GM19395 (cell line): Measurements from ENCODE around the gene STK17B.
"Not testable (repeated sequence)": the region's sequence is repeated elsewhere in the genome, so short reads cannot be mapped to it uniquely, and the experiment has no call there.

Source experiments
- ATAC-seq: cut with Tn5 transposase; IDR thresholded peaks from one replicate; pipeline ENCODE4 v1.9.1; 2021; ENCODE audit warnings: mild to moderate bottlenecking, moderate library complexity; ENCODE audit not compliant: unreplicated experiment

Gene STK17B

DNA sequence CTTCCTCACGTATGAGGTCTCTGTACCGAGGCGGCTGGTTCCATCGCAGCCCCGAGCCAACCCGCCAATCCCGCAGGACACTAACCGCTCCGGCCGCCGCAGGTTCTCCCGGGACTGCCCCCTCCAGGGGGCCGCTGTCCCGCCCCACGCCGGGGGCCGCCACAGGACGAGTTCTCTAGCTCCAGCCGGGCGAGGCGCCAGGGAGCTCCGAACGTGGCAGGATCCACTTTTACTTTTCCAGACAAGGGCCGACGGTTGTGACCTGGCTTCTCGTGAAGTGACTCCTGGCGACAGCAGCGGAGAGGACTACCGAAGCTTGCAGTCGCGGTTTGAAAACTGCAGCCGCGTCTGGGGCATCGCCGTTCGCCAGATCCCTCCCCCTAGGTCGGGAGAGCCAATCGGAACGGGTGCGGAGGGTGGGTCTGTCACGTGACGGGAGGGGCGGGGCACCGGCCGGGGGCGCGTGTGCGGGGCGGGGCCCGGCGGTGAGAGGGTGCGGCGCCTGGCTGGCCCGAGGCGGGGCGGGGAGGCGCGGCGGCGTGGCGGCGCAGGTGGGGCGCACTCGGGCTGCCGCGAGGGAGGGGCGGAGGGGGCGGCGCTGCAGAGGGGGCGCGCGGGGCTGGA, at the start of gene STK17B:
Gene STK17B (minus strand): TSS at position 331 of the 624 bp plus-strand sequence. CDS start 8,195 bp downstream, outside the sequence.
- ATAC-seq: peak; percentile 56

DNA sequence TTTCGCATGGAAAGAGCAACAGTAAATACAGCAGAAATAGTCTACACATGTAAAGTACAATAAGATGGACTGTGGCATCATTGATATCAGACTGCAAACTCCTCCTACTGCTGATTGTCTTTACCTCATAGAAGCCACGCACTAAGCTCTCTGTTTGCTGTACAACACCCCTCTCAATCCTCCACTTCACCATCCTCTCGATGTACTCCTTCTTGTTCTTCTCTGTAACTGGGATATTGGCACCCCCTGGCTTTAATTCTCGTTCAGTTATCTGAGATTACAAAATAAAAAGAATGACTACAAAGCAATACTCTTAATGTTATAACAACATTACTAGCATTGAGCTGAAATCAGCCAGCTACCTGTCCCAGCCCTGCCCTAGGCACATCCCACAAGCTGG, 49.3 kb upstream of the STK17B start:
- ATAC-seq: no peak

GRCh38 chr2:196219671-196220070, 48.3 kb upstream of the STK17B start:
- no peak for ATAC-seq

- no peak for ATAC-seq
These were observed 46.7 kb upstream of the STK17B start for GRCh38 chr2:196218106-196218505.

DNA sequence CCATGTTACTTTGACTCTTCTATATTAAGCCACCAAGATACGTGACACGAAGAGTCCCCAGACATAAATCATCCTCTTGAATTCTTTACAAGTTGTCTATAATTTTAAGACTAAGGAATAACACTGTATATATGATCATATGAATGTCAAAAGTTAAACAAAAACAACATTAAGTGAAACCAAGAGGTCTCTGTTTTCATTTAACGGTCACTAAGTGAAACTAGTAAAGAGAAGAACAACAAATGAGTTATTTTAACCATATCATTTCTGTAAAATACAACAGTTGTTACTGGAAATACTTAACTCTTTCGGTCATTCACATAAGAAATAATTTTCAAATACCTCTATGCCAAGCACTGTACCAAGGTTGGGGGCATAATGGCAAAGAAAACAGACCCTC, 45.7 kb upstream of the STK17B start:
- ATAC-seq: peak; percentile 68

DNA sequence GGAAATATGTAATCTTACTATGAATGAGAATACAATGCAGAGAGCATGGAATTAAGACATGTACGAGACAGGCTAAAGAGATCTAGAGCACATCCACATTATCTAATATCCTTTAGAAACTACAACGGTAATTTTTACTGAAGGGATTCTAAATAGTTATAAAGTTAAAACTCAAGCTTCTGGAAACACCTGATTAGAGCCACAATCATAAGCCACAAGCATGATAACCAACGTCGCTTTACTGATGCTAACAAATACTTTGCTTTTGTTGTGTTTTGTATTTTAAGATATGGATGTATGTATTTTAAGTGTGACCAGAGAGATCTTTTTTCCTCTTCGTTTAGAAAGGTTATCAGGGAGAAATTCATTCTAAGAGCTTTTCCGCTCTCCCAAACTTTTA, 44.0 kb upstream of the STK17B start:
- no peak for ATAC-seq

DNA sequence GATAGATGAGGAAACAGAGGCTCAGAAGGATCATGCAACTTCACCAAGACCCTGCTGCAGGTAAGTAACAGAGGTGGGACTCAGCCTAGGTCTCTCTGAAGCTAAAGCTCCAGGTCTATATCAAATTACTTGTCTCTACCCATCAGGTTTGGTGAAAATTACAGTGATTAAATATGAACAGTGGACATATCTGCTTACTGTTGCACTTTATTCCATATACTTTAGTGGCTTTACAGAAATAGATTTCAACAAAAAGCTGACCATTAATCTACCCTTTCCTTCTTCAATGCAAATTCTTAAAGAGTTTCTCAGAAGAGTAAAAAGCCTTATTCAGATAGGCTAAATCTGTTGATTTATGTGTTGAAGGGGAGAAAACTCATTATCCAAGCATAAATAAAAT, 42.8 kb upstream of the STK17B start:
- no peak for ATAC-seq

DNA sequence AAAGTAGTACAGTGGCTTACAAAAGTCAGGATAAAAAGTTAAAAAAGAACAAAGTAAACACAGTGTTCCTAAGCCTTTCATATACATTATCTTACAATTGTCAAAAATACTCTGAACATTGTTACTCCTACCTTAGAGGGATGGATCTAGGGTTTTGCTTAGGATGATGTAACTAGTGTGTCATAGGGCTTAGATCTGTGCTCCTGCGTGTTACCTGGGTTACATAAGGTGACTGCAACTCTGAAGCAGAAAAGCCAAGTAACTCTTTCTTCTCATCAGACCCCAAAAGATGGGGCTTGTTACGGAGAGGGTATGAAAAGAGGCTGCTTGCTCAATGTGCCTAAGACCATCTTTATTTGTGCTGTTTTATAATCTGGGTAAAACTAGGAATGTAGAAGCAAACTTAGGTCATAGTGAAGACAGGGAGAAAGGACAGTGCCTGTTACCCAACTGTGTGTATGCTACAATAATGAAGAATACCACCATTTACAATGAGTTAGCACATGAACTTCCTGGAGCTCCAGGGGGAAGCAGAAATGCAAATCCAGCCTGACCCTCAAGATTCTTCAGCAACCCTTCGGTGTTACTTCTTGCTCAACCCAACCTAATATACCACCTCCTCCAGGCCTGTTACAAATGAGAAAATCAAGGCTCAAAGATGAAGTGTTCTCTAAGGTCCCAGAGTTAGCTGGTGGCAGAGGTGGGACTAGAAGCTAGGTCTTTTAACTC, 42.0 kb upstream of the STK17B start:
- no peak for ATAC-seq

- ATAC-seq: no peak
These were observed 37.5 kb upstream of the STK17B start for GRCh38 chr2:196208915-196209314.

DNA sequence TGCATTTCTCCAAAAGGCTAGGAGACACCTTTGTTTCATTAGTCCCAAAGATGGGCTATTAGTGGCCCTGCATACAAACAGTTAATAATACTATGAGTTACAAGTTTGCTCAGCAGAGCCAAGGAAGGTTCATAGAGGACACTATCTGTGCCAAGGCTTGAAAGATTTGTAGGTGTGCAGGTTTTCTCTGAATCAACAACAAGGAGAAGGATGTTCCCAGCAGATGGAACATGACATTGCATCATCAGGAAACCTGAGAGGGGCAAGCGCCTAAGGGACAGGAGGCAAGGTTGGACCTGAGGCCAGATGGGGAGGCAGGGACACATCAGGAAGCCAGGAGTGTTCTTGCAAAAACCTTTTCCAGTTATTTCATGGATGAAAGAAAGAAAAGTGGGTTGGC, 35.4 kb upstream of the STK17B start:
- ATAC-seq: no peak

GRCh38 chr2:196205881-196206435, 34.6 kb upstream of the STK17B start:
- ATAC-seq: no peak

- no peak for ATAC-seq
These were observed 33.8 kb upstream of the STK17B start for GRCh38 chr2:196205011-196205766.

DNA sequence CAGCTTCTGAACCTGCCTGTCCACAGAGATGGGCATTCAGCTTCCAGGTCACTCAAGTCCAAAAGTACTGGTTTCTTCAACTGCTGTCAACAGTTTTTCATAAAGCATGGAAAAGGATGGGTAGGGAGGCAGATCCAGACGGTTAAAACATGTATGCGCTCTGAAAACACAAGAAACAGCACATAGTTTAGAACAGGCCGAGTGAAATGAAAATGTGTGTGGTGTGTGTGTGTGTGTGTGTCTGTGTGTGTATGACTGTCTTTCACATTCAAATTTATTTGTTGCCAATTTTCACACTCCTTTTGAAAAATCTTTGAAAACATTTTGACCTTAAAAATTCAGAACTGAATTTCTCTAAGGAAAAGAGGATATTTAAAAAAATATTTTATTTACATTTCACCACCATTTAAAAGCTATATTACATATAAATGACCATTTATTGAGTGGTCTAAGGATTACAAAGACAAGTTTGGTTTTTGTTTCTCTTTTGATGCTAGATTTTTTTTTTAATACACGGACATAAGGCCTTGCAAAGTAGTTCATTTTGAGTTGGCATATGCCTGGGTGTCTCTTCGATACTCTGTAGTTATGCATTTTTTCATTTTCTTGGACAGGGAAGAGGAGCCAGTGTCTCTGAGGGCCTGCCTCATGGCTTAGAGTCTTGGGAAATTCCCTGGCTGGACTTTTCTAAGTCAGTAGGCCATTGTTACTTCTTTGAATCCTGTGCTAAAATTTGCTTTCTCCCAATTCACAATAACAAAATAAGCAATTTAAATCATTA, 30.0 kb upstream of the STK17B start:
- no peak for ATAC-seq

GRCh38 chr2:196200557-196200956, 29.2 kb upstream of the STK17B start:
- ATAC-seq: peak; percentile 99

- no peak for ATAC-seq
These were observed 24.4 kb upstream of the STK17B start for GRCh38 chr2:196195758-196196157.

GRCh38 chr2:196195302-196195701, 23.9 kb upstream of the STK17B start:
- no peak for ATAC-seq

GRCh38 chr2:196191541-196191940, 20.2 kb upstream of the STK17B start:
- ATAC-seq: no peak

DNA sequence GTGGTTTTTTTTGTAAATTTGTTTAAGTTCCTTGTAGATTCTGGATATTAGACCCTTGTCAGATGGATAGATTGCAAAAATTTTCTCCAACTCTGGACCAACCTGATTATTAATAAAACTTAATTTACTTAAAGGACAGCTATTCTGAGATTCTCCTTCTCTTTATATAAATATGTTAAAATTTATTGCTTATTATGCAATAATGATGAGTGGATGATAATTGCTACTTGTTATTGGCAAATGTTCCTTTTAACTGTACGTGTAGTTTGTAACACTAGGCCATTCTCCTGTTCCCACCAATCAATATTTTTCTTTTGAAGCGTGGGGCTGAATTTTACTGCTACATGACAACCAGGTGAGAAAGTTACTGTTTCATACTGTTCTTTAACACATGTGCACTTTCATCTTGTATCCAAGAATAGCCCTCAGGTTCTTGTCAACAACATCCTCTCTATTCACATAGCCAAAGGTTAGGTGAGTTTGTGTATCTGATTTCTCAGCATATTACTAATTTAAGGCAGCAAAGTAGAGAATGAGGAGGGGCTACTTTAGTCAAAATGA, 16.6 kb upstream of the STK17B start:
- ATAC-seq: no peak

- not testable (repeated sequence) for ATAC-seq
These were observed 15.9 kb upstream of the STK17B start for GRCh38 chr2:196187175-196187700.

DNA sequence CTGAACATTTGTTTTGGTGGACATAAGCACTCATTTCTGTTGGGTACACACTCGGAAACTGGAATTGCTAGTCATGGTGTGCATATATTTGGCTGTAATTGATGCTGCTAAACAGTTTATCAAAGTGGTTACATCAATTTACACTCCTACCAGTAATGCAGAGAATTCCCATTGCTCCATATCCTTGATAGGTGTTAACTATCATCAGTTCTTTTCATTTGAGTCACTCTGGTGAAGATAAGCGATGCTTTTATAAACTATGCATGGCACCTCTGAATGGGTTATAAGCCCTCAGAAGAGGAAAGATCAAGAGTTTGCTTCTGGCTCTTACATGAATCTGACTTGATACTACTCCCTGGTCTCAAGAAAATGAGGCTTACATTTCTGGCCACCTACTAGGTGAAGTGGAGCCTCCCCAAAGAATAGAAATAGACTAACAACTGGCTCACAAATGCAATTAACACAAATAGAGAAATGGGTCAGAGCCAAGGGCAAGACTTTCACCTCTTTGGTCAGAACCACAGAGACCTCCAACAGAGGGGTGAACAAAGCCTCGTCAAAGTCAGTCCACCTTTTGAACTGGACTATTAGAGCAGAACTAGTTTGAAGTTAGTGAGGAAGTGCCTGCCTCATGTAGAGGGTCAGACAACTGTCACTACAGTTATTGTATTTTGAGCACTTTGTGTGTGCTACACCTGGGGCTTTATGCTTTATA, 15.0 kb upstream of the STK17B start:
- no peak for ATAC-seq
